Dedifferentiated amniotic fluid mesenchymal stem cell (primary cell): ENCODE results near the gene RHOT2.

Source experiments
- DNase-seq: peaks from one replicate; pipeline ENCODE4 v3.0.0-alpha.2; 2016; ENCODE audit errors: extremely low spot score

Gene RHOT2

GRCh38 chr16:667780-668518 is at the start of gene RHOT2:
Gene RHOT2 (plus strand): TSS chr16:668132. CDS start chr16:668200, 68 bp downstream.
- DNase-seq = peak; percentile 89

- no peak for DNase-seq
Observed at GRCh38 chr16:619476-620100, 48.3 kb upstream of the RHOT2 start.

- no peak for DNase-seq
Observed at GRCh38 chr16:620700-621525, 47.0 kb upstream of the RHOT2 start.

GRCh38 chr16:621526-622105 is 46.3 kb upstream of the RHOT2 start:
- no peak for DNase-seq

GRCh38 chr16:622920-623280 is 45.0 kb upstream of the RHOT2 start:
- no peak for DNase-seq

GRCh38 chr16:624526-625070 is 43.3 kb upstream of the RHOT2 start:
- no peak for DNase-seq

GRCh38 chr16:625117-625976 is 42.6 kb upstream of the RHOT2 start:
- DNase-seq = no peak

GRCh38 chr16:625977-626765 is 41.8 kb upstream of the RHOT2 start:
- no peak for DNase-seq

- DNase-seq = peak; percentile 95
Observed at GRCh38 chr16:626787-627453, 41.0 kb upstream of the RHOT2 start.

- no peak for DNase-seq
Observed at GRCh38 chr16:627454-628239, 40.3 kb upstream of the RHOT2 start.

GRCh38 chr16:628321-629061 is 39.4 kb upstream of the RHOT2 start:
- DNase-seq = no peak

GRCh38 chr16:629185-629832 is 38.6 kb upstream of the RHOT2 start:
- no peak for DNase-seq

GRCh38 chr16:629833-630248 is 38.1 kb upstream of the RHOT2 start:
- DNase-seq = no peak

- no peak for DNase-seq
Observed at GRCh38 chr16:630249-630814, 37.6 kb upstream of the RHOT2 start.

GRCh38 chr16:630815-631405 is 37.0 kb upstream of the RHOT2 start, which contains the start of gene WFIKKN1:
Gene WFIKKN1 (plus strand): TSS chr16:630985. CDS start chr16:631254, 269 bp downstream.
- DNase-seq = no peak

GRCh38 chr16:631808-632358 is 36.0 kb upstream of the RHOT2 start:
- no peak for DNase-seq
